HG03060 (cell line): ENCODE data around the gene COL18A1.

Source experiments
- ATAC-seq: cut with Tn5 transposase; IDR thresholded peaks from one replicate; pipeline ENCODE4 v1.9.1; 2021; ENCODE audit warnings: low read depth, moderate number of reproducible peaks; ENCODE audit not compliant: unreplicated experiment

COL18A1 gene

GRCh38 chr21:45451771-45452182 lies 46.8 kb downstream of the COL18A1 start:
- no peak for ATAC-seq

- ATAC-seq, result no peak
Measured at GRCh38 chr21:45452696-45453307, 47.8 kb downstream of the COL18A1 start.

GRCh38 chr21:45453308-45453950 lies 48.5 kb downstream of the COL18A1 start:
- ATAC-seq, result no peak

GRCh38 chr21:45454060-45454925 lies 49.3 kb downstream of the COL18A1 start:
- ATAC-seq, result no peak

- ATAC-seq, result no peak
Measured at GRCh38 chr21:45454926-45455673, 50.1 kb downstream of the COL18A1 start.

- no peak for ATAC-seq
Measured at GRCh38 chr21:45455674-45456583, 51.0 kb downstream of the COL18A1 start.

- no peak for ATAC-seq
Measured at GRCh38 chr21:45456584-45457160, 51.7 kb downstream of the COL18A1 start.

- no peak for ATAC-seq
Measured at GRCh38 chr21:45457161-45457831, 52.3 kb downstream of the COL18A1 start.

GRCh38 chr21:45457832-45458172 lies 52.8 kb downstream of the COL18A1 start:
- no peak for ATAC-seq

- no peak for ATAC-seq
Measured at GRCh38 chr21:45458281-45459170, 53.6 kb downstream of the COL18A1 start.

- ATAC-seq, result no peak
Measured at GRCh38 chr21:45459171-45460010, 54.4 kb downstream of the COL18A1 start.

GRCh38 chr21:45460011-45460565 lies 55.1 kb downstream of the COL18A1 start:
- ATAC-seq, result no peak

- ATAC-seq, result no peak
Measured at GRCh38 chr21:45460611-45461368, 55.8 kb downstream of the COL18A1 start.

- no peak for ATAC-seq
Measured at GRCh38 chr21:45461369-45461750, 56.4 kb downstream of the COL18A1 start.

- ATAC-seq, result no peak
Measured at GRCh38 chr21:45461806-45462341, 56.9 kb downstream of the COL18A1 start.

GRCh38 chr21:45463871-45464270 lies 58.9 kb downstream of the COL18A1 start:
- ATAC-seq, result no peak
